Measurements from ENCODE around the gene SORCS2. TPM values are rescaled to one million over a fixed set of nuclear protein-coding genes. Genes with fewer than 3 reads are reported as not detected.

The SORCS2 gene
- total and polyA plus RNA-seq, 2 of the 13 experiments (the other 11 are each of a cell fraction or from before 2014, with no cell fraction given) = 0.82 to 1.0 TPM

GRCh38 chr4:7473081-7473480 lies 280.7 kb downstream of the SORCS2 start:
- CTCF ChIA-PET (ENCODE audit: low intra/inter-chr PET ratio, low total read pairs) = no interaction called here
- ATAC-seq (no peak), FAIRE-seq (no peak), DNase-seq (ENCODE audit: low spot score) (no peak)
- H3K4me3 ChIP-seq (replicated peaks in 1 of 3; ENCODE audit: insufficient read depth in 1 of 3, low read depth in 2 of 3, low read length in 3 of 3) = no peak overlapping the region
- 50% methylated on average over 8 of the region's 10 CpGs for WGBS (ENCODE audit: low lambda C conversion rate)
- no peak overlapping the region for H3K9ac ChIP-seq (ENCODE audit: insufficient read depth, low read depth, low read length)
- BruUV-seq (replicated peaks) = no TSS peak
- H3K9me3 ChIP-seq (ENCODE audit: low read length) = no peaks in the 10 kb centered on the region
- no peak overlapping the region for H2AFZ ChIP-seq (ENCODE audit: low read length)
- TF ChIP-seq ZNF850 (CRISPR knock-in tag; conservative IDR thresholded peaks at IDR 0.05) = no peak
- no peak for TF ChIP-seq MAZ (IDR thresholded peaks at IDR 0.05; ENCODE audit: borderline replicate concordance, low read depth, low read length)
- TF ChIP-seq MAZ (CRISPR knock-in tag; IDR thresholded peaks at IDR 0.05; ENCODE audit: low read depth) = no peak
- TF ChIP-seq ZSCAN21 (CRISPR knock-in tag; IDR thresholded peaks at IDR 0.05; ENCODE audit: borderline replicate concordance) = no peak
- TF ChIP-seq ZFP36L1 (CRISPR knock-in tag; IDR thresholded peaks at IDR 0.05) = no peak
- TF ChIP-seq HDAC2 (CRISPR knock-in tag; IDR thresholded peaks at IDR 0.05) = no peak
- TF ChIP-seq SMAD9 (CRISPR knock-in tag; IDR thresholded peaks at IDR 0.05) = no peak
- no peak for TF ChIP-seq EHMT2 (IDR thresholded peaks at IDR 0.05; ENCODE audit: borderline replicate concordance, low read depth, low read length)
- no peak for TF ChIP-seq SNAPC5 (CRISPR knock-in tag; IDR thresholded peaks at IDR 0.05; ENCODE audit: borderline replicate concordance)
- TF ChIP-seq ZNF558 (CRISPR knock-in tag; IDR thresholded peaks at IDR 0.05; ENCODE audit: borderline replicate concordance) = no peak
- TF ChIP-seq HDAC1 (CRISPR knock-in tag; IDR thresholded peaks at IDR 0.05) = no peak
- no peak for TF ChIP-seq ZNF784 (CRISPR knock-in tag; IDR thresholded peaks at IDR 0.05; ENCODE audit: borderline replicate concordance)
- TF ChIP-seq ZFP62 (CRISPR knock-in tag; IDR thresholded peaks at IDR 0.05) = no peak
- no peaks in the 10 kb centered on the region for H3K79me2 ChIP-seq (ENCODE audit: insufficient read depth, low read length)
- no peaks in the 10 kb centered on the region for H3K36me3 ChIP-seq (replicated peaks in 1 of 2; ENCODE audit: control insufficient read depth in 1 of 2, insufficient read depth in 2 of 2, low read length in 2 of 2)
- in situ Hi-C loops (cut with HindIII; ENCODE audit: extremely low pct_ligation_motif_present, low pct_unique_long_range_greater_than_20kb) (no loop called here), intact Hi-C loops (cut with micrococcal nuclease; ENCODE audit: unreplicated experiment) (no loop called here)
- POLR2A ChIA-PET = no interaction called here
- no peaks in the 10 kb centered on the region for H4K20me1 ChIP-seq (ENCODE audit: insufficient read depth, low read length)
- H3K4me2 ChIP-seq (ENCODE audit: low read depth, low read length) = no peak overlapping the region
- peaks cover 1 to 45% of the 10 kb centered on the region in 2 experiments; a peak in 4 of 5 replicates for H3K27me3 ChIP-seq (ENCODE audit: control insufficient read depth in 1 of 2, insufficient read depth in 2 of 2, low read length in 2 of 2)
- no peaks in the 10 kb centered on the region for H3K4me1 ChIP-seq (ENCODE audit: insufficient read depth, low read length)
- H3K27ac ChIP-seq (ENCODE audit: extremely low read length, insufficient read depth, low read length) = no peak overlapping the region
